GM23338 (cell line): Measurements from ENCODE around the gene BARX1. TPM values are rescaled to one million over a fixed set of nuclear protein-coding genes. Genes with fewer than 3 reads are reported as not detected.

Experiments
- ATAC-seq: fragments of 200-7000 bp; cut with Tn5 transposase; 3 replicates; pipeline ENCODE4 v1.9.1; 2020
- DNase-seq: peaks from one replicate; pipeline ENCODE4 v3.0.0-alpha.2; 2015; ENCODE audit warnings: low spot score
- H2AFZ ChIP-seq: fragments of 200-600 bp; sonication (generic); 2 replicates; pipeline ENCODE4 v1.8.0; 2016; ENCODE audit warnings: antibody characterized with exemption, mild to moderate bottlenecking, moderate library complexity
- H3F3A ChIP-seq: fragments of 200-600 bp; sonication (generic); replicated peaks from 2 replicates; pipeline ENCODE4 v1.8.0; 2017; ENCODE audit warnings: antibody characterized with exemption, mixed run types, low read depth
- H3K27ac ChIP-seq: fragments of 200-600 bp; sonication (generic); 2 replicates; pipeline ENCODE4 v1.6.1; 2016; ENCODE audit warnings: low read depth
- H3K27me3 ChIP-seq: fragments of 200-600 bp; sonication (generic); 2 replicates; pipeline ENCODE4 v1.8.0; 2016; ENCODE audit warnings: mild to moderate bottlenecking, mixed run types, moderate library complexity; ENCODE audit not compliant: insufficient read depth
- H3K36me3 ChIP-seq: fragments of 200-600 bp; sonication (generic); 2 replicates; pipeline ENCODE4 v1.8.0; 2016; ENCODE audit warnings: mild to moderate bottlenecking; ENCODE audit not compliant: insufficient read depth
- H3K4me1 ChIP-seq: fragments of 200-600 bp; sonication (generic); 2 replicates; pipeline ENCODE4 v1.8.0; 2016; ENCODE audit warnings: mild to moderate bottlenecking, moderate library complexity; ENCODE audit not compliant: insufficient read depth
- H3K4me2 ChIP-seq: fragments of 200-600 bp; sonication (generic); 2 replicates; pipeline ENCODE4 v1.7.1; 2017; ENCODE audit warnings: mixed run types
- H3K4me3 ChIP-seq: fragments of 200-600 bp; sonication (generic); 2 replicates; pipeline ENCODE4 v1.6.1; 2016; ENCODE audit warnings: mixed run types
- H3K79me2 ChIP-seq: fragments of 200-600 bp; sonication (generic); replicated peaks from 2 replicates; pipeline ENCODE4 v1.8.0; 2017; ENCODE audit warnings: mild to moderate bottlenecking; ENCODE audit not compliant: insufficient read depth
- H3K9me2 ChIP-seq: fragments of 200-600 bp; sonication (generic); 2 replicates; pipeline ENCODE4 v1.8.0; 2017; ENCODE audit not compliant: insufficient read depth
- H4K20me1 ChIP-seq: fragments of 200-600 bp; sonication (generic); replicated peaks from 2 replicates; pipeline ENCODE4 v1.8.0; 2017; ENCODE audit warnings: mild to moderate bottlenecking; ENCODE audit not compliant: insufficient read depth
- H3K27ac Mint-ChIP-seq: 2 replicates; pipeline ENCODE4 v1.8.0; 2020; ENCODE audit warnings: inconsistent platforms, mild to moderate bottlenecking, moderate library complexity, mixed read lengths
- H3K27me3 Mint-ChIP-seq: 3 replicates; pipeline ENCODE4 v1.8.0; 2022; ENCODE audit warnings: low read depth, mild to moderate bottlenecking, moderate library complexity, mixed read lengths, inconsistent platforms; ENCODE audit not compliant: insufficient read depth, poor library complexity
- H3K36me3 Mint-ChIP-seq: 3 replicates; pipeline ENCODE4 v1.8.0; 2021; ENCODE audit warnings: low read depth, mild to moderate bottlenecking, inconsistent platforms, moderate library complexity, mixed read lengths
- H3K4me1 Mint-ChIP-seq: 3 replicates; pipeline ENCODE4 v1.8.0; 2020; ENCODE audit warnings: mild to moderate bottlenecking, inconsistent platforms, mixed read lengths
- H3K4me3 Mint-ChIP-seq: 3 replicates; pipeline ENCODE4 v1.8.0; 2021; ENCODE audit warnings: moderate library complexity, mild to moderate bottlenecking, inconsistent platforms, mixed read lengths
- H3K9me3 Mint-ChIP-seq: 3 replicates; pipeline ENCODE4 v1.8.0; 2020; ENCODE audit warnings: moderate library complexity, mild to moderate bottlenecking, inconsistent platforms, mixed read lengths
- CREB1 ChIP-seq: fragments of 250-450 bp; sonication (Bioruptor Pico); IDR thresholded peaks from 2 replicates; pipeline ENCODE4 v1.5.0; 2020; ENCODE audit warnings: low read depth, mild to moderate bottlenecking, moderate library complexity
- CTCF ChIP-seq, 2 experiments: fragments of 200-600 bp in 1 of 2; sonication (generic) in 1 of 2; conservative IDR thresholded peaks; 2 replicates each; pipeline versions ENCODE4 v1.5.1 to v1.6.1; 2016 to 2017; ENCODE audit warnings: antibody characterized with exemption in 2 of 2, low read depth in 2 of 2, mild to moderate bottlenecking in 2 of 2, moderate library complexity in 1 of 2
- ETS1 ChIP-seq: IDR thresholded peaks from 2 replicates; pipeline ENCODE4 v1.6.1; 2016; ENCODE audit warnings: antibody characterized with exemption
- EZH2 ChIP-seq: fragments of 200-600 bp; sonication (generic); IDR thresholded peaks from one replicate; pipeline ENCODE4 v1.8.0; 2017; ENCODE audit warnings: antibody characterized with exemption, mild to moderate bottlenecking, low read depth; ENCODE audit not compliant: unreplicated experiment
- EZH2phosphoT487 ChIP-seq: fragments of 200-600 bp; sonication (generic); IDR thresholded peaks from one replicate; pipeline ENCODE4 v1.8.1; 2018; ENCODE audit warnings: antibody characterized with exemption; ENCODE audit not compliant: unreplicated experiment
- NANOG ChIP-seq: IDR thresholded peaks from 2 replicates; pipeline ENCODE4 v1.6.1; 2016; ENCODE audit warnings: antibody characterized with exemption, borderline replicate concordance
- POLR2AphosphoS5 ChIP-seq: IDR thresholded peaks from 2 replicates; pipeline ENCODE4 v1.6.1; 2016; ENCODE audit warnings: antibody characterized with exemption, low read depth
- REST ChIP-seq: IDR thresholded peaks from one replicate; pipeline ENCODE4 v1.6.1; 2018; ENCODE audit warnings: antibody characterized with exemption; ENCODE audit not compliant: unreplicated experiment
- STAT1 ChIP-seq: IDR thresholded peaks from one replicate; pipeline ENCODE4 v1.6.1; 2016; ENCODE audit warnings: antibody characterized with exemption; ENCODE audit not compliant: unreplicated experiment
- ZNF114 ChIP-seq: fragments of 250-450 bp; sonication (Bioruptor Pico); IDR thresholded peaks from 2 replicates; pipeline ENCODE4 v1.5.0; 2020; ENCODE audit warnings: mild to moderate bottlenecking, moderate library complexity
- polyA plus RNA-seq: library from polyadenylated mRNA; unstranded; fragments of >200 nt; fragmentation: Nextera tagmentation; extraction: Ambion mirVana; gene quantifications from 2 replicates; pipeline ENCODE4 v1.2.1, GENCODE V29; 2016
- total RNA-seq: library from RNA; depleted of rRNA; stranded (reverse); fragments of >200 nt; shearing (Covaris generic); gene quantifications from 2 replicates; pipeline ENCODE4 v1.2.3, GENCODE V29; 2014

BARX1 gene
- total and polyA plus RNA-seq, 2 experiments from 2014 or later: 0.87 to 1.6 TPM

GRCh38 chr9:93969328-93969661, 14.1 kb upstream of the BARX1 start (continued):
- no peak for TF ChIP-seq REST

- Histone ChIP-seq H4K20me1 (no peaks in the 10 kb centered on the region), H3K79me2 (no peaks in the 10 kb centered on the region), H3K36me3 (no peaks in the 10 kb centered on the region), H3K4me1 (no peaks in the 10 kb centered on the region), H3K9me2 (no peaks in the 10 kb centered on the region), H3K4me2 (no peak overlapping the region), H3F3A (no peaks in the 10 kb centered on the region), H3K4me3 (no peak overlapping the region), H3K27me3 (no peaks in the 10 kb centered on the region), H2AFZ (no peak overlapping the region), H3K27ac (no peak overlapping the region)
- ATAC-seq (no peak), DNase-seq (no peak)
- Mint-ChIP-seq H3K36me3 (peaks cover 17% of the 10 kb centered on the region; the same call in 2 of the 3 replicates), H3K9me3 (peaks cover 36% of the 10 kb centered on the region), H3K27me3 (peaks cover 5% of the 10 kb centered on the region), H3K4me1 (0 out of 3 replicates have a peak, but pooled peaks cover 2% of the 10 kb centered on the region), H3K27ac (no peak overlapping the region), H3K4me3 (no peak overlapping the region)
- TF ChIP-seq CTCF (conservative IDR thresholded peaks at IDR 0.05; ENCODE audit: low read depth in 2 of 2) (no peak), ETS1 (no peak), EZH2phosphoT487 (no peak), POLR2AphosphoS5 (no peak), ZNF114 (CRISPR knock-in tag) (no peak), EZH2 (no peak), REST (no peak), STAT1 (no peak), NANOG (no peak), CREB1 (no peak)
Measured at GRCh38 chr9:93968451-93969327, 13.5 kb upstream of the BARX1 start.
